GM18858 (cell line): ENCODE results near the gene PCSK9.
"Not testable (repeated sequence)": the region's sequence is repeated elsewhere in the genome, so short reads cannot be mapped to it uniquely, and the experiment has no call there.

Experiments
- ATAC-seq: cut with Tn5 transposase; IDR thresholded peaks from one replicate; pipeline ENCODE4 v1.9.1; 2021; ENCODE audit not compliant: unreplicated experiment

PCSK9 gene

DNA sequence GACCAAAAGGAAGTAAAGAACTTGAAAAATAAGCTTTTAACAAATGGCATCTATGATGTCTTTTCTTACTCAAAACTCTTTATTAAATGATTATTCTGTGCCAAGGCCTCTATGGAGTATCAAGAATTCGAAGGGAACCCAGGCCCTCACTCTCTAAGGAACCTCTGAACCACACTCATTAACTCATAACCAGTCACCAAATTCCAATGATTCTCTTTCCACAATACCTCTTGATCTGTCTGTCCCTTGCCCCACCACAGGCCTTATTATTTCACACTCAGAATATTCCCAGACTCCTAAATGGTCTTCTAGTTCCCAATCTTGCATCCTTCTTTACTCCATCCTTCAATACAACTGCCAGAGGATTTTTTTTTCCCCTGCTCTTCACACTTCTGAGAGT is 37.0 kb downstream of the PCSK9 start:
- ATAC-seq: no peak

DNA sequence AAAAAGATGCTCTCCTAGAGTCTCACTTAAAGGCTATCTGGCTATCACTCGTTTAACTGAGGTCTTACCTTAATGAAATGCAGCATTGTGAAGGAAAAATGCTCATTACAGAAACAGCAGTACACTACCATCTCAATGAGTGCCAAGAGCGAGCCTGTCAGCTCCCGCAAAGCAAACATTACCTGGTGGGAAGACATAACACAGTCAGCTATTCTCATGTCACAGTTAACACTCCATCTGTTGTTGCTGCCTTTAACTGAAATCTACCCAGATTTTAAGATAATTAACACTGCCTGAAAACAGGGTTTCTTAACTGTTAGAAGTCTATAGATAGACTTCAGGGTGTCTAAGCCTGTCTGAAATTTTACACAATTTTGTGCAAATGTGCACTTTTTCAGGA is 39.1 kb downstream of the PCSK9 start:
- no peak for ATAC-seq

DNA sequence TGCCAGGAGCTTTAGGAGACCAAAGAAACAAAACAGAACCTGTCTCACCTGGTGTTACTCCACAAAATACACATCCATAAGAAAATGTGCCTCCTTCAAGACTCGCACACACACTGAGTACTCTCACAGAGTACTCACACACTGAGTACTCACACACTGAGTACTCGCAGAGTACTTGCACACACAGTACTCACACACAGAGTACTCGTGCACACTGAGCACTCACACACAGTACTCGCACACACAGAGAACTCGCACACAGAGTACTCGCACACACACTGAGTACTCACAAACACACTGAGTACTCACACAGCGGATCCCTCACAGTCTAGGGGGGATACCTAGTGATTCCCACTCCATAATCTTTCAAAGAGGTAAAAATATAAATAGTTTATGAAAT is 40.3 kb downstream of the PCSK9 start:
- no peak for ATAC-seq

DNA sequence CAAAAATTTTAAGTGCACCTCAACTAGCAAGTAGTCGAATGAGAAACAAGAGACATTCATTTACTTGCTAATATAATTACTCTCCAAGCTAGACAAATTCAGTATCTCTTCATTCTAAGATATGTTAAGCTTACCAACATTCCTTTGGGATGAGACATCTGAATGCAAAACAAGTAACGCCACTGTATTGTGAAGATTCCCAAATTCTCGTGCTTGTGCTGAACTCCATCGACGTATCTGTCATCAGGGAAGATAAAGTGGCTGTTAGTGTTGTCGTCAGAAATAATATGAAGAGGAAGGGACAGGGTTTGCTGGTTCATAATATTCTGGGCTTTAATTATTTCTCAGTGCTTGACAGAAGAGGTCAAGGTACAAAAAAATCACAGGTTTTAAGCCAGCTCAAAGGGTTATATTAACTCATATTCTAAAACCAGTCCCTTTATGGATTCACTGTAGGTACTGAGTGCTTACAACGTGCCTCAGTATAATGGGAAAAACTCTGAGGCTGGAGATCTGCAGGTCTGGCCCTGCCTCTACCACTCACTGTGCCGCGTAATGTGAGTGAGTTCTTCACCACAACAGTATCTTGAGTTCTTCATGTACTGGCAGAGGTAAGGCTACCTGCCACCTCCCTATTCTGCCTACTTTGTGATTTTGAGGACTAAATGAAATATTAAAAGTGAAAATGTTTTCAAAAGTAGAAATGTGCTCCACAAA is 42.0 kb downstream of the PCSK9 start:
- ATAC-seq: no peak

DNA sequence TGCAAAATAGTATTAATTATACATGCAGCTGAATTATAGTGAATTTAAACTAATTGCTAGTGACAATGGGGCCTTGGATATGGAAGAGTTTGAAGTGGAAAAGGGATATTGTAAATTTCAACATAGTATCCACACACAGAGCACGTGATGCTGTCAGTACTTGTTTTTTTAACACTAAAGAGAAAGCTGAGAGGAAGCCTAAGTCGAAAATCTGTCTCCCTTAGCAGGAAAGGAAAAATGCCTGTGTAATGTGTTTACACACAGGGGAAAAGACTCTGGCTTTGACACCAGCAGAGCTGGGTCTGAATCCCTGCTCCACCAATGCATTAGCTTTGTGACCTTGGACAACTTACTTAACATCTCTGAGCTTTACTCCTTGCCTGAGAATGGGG is 42.6 kb downstream of the PCSK9 start:
- no peak for ATAC-seq

DNA sequence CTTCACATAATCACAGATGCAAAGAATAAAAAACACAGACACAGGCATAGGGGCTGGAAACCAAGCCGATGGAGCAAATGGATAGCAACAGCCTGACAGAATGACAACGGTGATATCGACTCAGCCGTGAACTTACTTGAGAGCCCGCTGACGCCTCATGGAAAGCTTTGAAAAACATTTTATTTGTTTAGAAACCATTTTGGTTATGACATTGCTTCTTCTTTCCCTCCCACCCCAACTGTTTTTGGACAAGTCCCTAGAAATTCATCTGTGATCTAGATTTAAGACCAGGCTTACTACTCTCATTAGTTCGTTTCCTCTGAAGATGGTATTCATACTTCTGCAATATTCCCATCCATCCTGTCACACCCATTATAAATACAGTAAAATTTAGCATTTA is 44.9 kb downstream of the PCSK9 start:
- no peak for ATAC-seq

DNA sequence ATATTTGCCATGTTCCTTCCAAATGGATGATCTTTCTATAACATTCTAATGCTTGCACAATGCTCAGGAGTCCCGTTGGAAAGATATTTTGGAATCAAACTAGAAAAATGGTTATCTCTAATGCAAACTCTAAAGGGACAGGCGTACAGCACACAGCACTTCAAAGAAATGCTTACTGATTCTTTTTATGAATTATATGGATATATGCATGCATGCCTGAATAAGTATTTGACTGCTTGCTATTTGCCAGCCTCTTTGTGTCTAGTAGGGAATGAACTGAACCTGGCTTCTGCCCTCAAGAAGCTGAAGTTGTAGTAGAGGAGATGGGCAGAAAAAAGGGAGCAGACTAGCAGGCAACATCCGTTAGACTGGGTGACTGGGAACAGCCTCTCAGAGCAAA is 48.1 kb downstream of the PCSK9 start:
- no peak for ATAC-seq

DNA sequence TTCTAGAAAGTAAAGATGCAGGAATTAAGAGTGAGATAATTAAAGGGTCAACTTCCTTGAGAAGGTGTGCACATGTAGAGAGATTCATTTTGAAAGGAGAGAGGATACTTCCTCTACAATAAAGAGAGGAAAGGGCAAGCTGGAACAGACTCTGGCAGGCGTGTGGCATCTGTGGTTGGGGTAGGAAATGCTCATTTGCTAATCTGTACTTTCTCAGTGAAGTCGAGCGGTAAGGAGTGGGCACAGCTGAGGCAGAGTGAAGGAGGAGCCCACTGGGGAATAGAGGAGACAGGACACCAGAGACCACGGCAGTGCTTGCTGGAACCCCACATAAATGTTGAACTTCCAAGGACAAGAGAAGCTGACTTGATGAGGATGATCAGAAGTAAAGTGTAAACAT is 49.1 kb downstream of the PCSK9 start:
- no peak for ATAC-seq

DNA sequence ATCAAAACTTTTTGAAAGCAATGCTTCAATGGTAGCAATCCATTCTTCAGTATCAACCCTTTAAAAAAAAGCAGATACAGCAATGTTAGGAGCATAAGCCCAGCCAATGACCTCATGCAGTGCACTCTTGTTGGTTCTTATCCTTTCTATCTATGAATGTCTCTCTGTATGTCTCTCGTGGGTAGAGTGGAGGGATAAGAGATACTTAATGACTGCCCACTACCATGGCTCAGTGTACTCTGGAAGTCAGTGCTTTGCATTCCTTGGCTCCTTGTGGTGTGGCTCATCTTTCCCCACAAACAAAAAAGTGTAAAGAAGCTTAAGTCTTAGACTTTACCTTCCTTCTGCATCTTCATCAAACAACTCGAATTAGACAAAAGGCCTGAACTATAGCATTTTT is 50.3 kb downstream of the PCSK9 start:
- ATAC-seq: no peak

DNA sequence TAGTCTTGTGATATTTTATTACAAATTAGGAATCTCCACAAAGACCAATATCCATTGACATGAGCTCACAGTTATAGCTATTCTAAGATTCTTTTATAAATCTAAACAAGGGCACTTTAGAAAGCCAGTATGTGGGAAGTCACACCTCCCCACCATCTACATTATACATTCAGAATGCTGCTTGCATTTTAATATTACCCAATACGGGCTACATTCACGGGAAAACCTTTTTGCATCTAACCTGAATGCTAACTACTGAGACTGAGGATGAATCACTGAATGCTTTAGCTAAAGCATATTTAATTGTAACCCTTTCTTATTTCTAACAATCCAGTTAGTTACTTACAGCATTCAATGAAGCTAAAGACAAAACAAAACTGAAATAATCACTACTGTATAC is 53.1 kb downstream of the PCSK9 start:
- no peak for ATAC-seq

DNA sequence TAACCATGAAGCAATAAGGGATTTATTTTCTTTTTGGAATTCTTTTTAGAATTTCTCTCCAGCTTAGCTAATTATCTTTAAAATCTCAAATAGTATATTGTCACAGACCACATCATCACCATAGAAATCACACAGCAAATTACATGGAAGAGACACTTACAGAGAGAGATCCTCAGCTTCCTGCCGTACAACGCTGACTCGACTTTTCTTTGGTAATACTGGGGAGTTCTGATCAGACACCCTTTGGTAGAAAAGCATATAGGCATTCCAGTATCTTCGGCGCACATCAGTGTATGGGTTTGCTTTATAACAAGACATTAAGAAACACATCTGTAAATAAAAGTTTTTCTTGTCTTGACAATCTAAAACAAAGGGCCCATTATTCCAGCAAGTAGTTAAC is 55.7 kb downstream of the PCSK9 start:
- no peak for ATAC-seq

DNA sequence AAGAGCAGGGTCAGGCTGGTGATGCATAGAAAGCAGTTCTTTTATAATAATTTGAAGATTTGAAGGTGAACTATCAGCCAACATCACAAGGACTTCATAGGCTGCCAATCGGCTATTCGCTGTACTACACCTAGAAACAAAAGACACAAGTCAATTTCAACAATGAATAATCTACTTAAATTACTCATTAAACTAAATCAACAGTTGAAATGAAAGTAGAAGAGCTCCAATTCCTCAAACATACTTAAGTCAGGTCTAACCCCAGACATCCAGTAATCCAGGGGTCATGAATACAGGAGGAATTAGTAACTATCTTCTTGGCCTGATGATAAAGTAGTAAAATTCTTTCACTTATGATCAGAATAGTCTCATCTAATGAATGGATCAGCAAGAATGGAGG is 64.5 kb downstream of the PCSK9 start:
- no peak for ATAC-seq

DNA sequence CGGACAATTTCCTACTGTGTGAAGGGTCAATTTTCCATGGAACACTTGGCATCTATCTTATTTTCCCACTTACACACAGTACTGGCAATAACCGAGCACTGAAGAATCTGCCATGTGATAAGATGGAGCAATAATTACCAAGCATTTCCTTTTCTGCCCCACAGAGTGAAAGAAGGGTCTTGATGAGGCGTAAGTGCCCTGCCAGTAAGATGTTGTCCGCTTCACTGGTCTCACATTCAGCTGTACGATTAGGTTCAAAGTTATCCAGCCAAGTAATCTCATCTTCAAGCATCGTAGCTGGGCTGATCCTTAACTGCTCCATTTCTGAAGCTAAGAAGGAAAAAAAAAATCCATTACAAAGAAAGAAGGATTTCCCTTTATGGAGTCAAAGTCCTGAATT is 67.8 kb downstream of the PCSK9 start:
- ATAC-seq: no peak

DNA sequence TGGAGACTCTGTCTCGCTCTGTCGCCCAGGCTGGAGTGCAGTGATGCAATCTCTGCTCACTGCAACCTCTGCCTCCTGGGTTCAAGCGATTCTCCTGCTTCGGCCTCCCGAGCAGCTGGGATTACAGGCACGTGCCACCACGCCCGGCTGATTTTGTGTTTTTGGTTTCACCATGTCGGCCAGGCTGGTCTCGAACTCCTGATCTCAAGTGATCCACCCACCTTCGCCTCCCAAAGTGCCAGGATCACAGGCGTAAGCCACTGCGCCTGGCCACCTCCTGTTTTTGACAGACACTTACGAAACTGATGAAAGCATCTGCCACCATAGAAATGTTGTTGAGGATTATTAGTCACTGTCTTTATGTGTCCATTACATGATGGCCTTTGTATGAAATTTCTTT is 69.7 kb downstream of the PCSK9 start:
- not testable (repeated sequence) for ATAC-seq
